Endothelial cell of umbilical vein (primary cell): ENCODE results near the gene CKS2. TPM values are rescaled to one million over a fixed set of nuclear protein-coding genes. Genes with fewer than 3 reads are reported as not detected.
"Not testable (repeated sequence)": the region's sequence is repeated elsewhere in the genome, so short reads cannot be mapped to it uniquely, and the experiment has no call there.

ENCODE experiments used
- BruUV-seq: library from RNA; stranded (reverse); fragments of 400-500 nt; replicated peaks from 2 replicates; lab custom pipeline; 2021; lab: Mats Ljungman, UMichigan
- CTCF ChIA-PET: fragments of 300-600, 350-600 bp; sonication (Branson Sonifier 250); formaldehyde crosslinking; loops from one replicate; lab custom pipeline; 2021; ENCODE audit warnings: antibody characterized with exemption, inconsistent platforms; lab: Charles Lee
- POLR2A ChIA-PET: fragments of 300-600, 350-600 bp; sonication (Branson Sonifier 250); formaldehyde crosslinking; loops from one replicate; lab custom pipeline; 2021; ENCODE audit warnings: antibody characterized with exemption, inconsistent platforms; lab: Charles Lee
- DNase-seq: peaks from one replicate; pipeline ENCODE4 v3.0.0-alpha.2; 2011; ENCODE audit warnings: low read depth, low spot score
- FAIRE-seq: peaks from 2 replicates; lab custom pipeline; 2011; peaks lifted over from hg19 to GRCh38; lab: Jason Lieb, UNC
- H2AFZ ChIP-seq: 2 replicates; pipeline ENCODE4 v1.6.0; 2012; ENCODE audit warnings: low read depth, low read length, control low read depth, inconsistent platforms
- H3K27ac ChIP-seq: 2 replicates; pipeline ENCODE4 v1.5.1; 2011; ENCODE audit warnings: low read depth, mild to moderate bottlenecking, control low read depth, low read length, moderate library complexity; ENCODE audit not compliant: insufficient read depth
- H3K27me3 ChIP-seq, 2 experiments: 2 replicates each; pipeline versions ENCODE4 v1.6.0 to v1.6.1; 2011; ENCODE audit warnings: low read length in 2 of 2, mixed read lengths in 1 of 2; ENCODE audit not compliant: control insufficient read depth in 2 of 2, insufficient read depth in 2 of 2
- H3K36me3 ChIP-seq, 2 experiments: 2 replicates in 1 of 2; 3 replicates in 1 of 2; pipeline ENCODE4 v1.5.1; 2011; ENCODE audit warnings: low read length in 2 of 2, mild to moderate bottlenecking in 1 of 2, moderate library complexity in 1 of 2; ENCODE audit not compliant: control insufficient read depth in 2 of 2, insufficient read depth in 2 of 2; ENCODE audit errors: extremely low read depth in 1 of 2
- H3K4me1 ChIP-seq: 3 replicates; pipeline ENCODE4 v1.5.1; 2011; ENCODE audit warnings: mild to moderate bottlenecking, low read length; ENCODE audit not compliant: control insufficient read depth, insufficient read depth; ENCODE audit errors: extremely low read depth
- H3K4me2 ChIP-seq: 2 replicates; pipeline ENCODE4 v1.6.1; 2011; ENCODE audit warnings: low read length, control low read depth, mixed read lengths; ENCODE audit not compliant: insufficient read depth
- H3K4me3 ChIP-seq, 3 experiments: fragments of 200-600 bp in 1 of 3; sonication (generic), shearing (Covaris generic) in 1 of 3; replicated peaks in 1 of 3; 2 replicates each; pipeline ENCODE4 v1.5.1; 2011 to 2016; ENCODE audit warnings: control low read depth in 3 of 3, low read length in 3 of 3, mild to moderate bottlenecking in 2 of 3, inconsistent platforms in 1 of 3, low read depth in 1 of 3, moderate library complexity in 1 of 3; ENCODE audit not compliant: insufficient read depth in 1 of 3
- H3K79me2 ChIP-seq: 2 replicates; pipeline ENCODE4 v1.6.0; 2012; ENCODE audit warnings: low read length, inconsistent platforms; ENCODE audit not compliant: control insufficient read depth, insufficient read depth
- H3K9ac ChIP-seq: replicated peaks from 2 replicates; pipeline ENCODE3; 2011; ENCODE audit warnings: low read length, control low read depth; ENCODE audit not compliant: insufficient read depth; ENCODE audit errors: extremely low read depth
- H3K9me1 ChIP-seq: replicated peaks from 3 replicates; pipeline ENCODE4 v1.6.0; 2011; ENCODE audit warnings: mild to moderate bottlenecking, low read length; ENCODE audit not compliant: control insufficient read depth, insufficient read depth; ENCODE audit errors: extremely low read depth
- H3K9me3 ChIP-seq: replicated peaks from 2 replicates; pipeline ENCODE4 v1.5.1; 2012; ENCODE audit warnings: low read length, inconsistent platforms; ENCODE audit not compliant: control insufficient read depth, insufficient read depth
- H4K20me1 ChIP-seq: replicated peaks from 2 replicates; pipeline ENCODE3; 2011; ENCODE audit warnings: mild to moderate bottlenecking, low read length; ENCODE audit not compliant: control insufficient read depth, insufficient read depth; ENCODE audit errors: extremely low read depth
- EZH2 ChIP-seq: IDR thresholded peaks from 2 replicates; pipeline ENCODE4 v1.6.1; 2012; ENCODE audit warnings: borderline replicate concordance, low read depth, mild to moderate bottlenecking, moderate library complexity, low read length, inconsistent platforms; ENCODE audit not compliant: severe bottlenecking
- FOS ChIP-seq: IDR thresholded peaks from 2 replicates; pipeline ENCODE4 v1.6.1; 2011; ENCODE audit warnings: mild to moderate bottlenecking, low read length, moderate library complexity, borderline replicate concordance; ENCODE audit not compliant: insufficient read depth
- GATA2 ChIP-seq: IDR thresholded peaks from 2 replicates; pipeline ENCODE4 v1.7.0; 2011; ENCODE audit warnings: low read depth, mild to moderate bottlenecking, moderate library complexity, mixed read lengths, low read length; ENCODE audit not compliant: insufficient read length, insufficient read depth
- JUN ChIP-seq: IDR thresholded peaks from 2 replicates; pipeline ENCODE4 v1.6.1; 2011; ENCODE audit warnings: borderline replicate concordance, low read depth; ENCODE audit not compliant: insufficient read length, insufficient read depth
- MYC ChIP-seq: IDR thresholded peaks from one replicate; pipeline ENCODE4 v1.6.1; 2011; ENCODE audit warnings: mild to moderate bottlenecking, low read depth, low read length
- POLR2A ChIP-seq: IDR thresholded peaks from 2 replicates; pipeline ENCODE4 v1.6.1; 2012; ENCODE audit warnings: low read depth, mild to moderate bottlenecking, control low read depth, low read length
- POLR2AphosphoS5 ChIP-seq: IDR thresholded peaks from 2 replicates; pipeline ENCODE4 v1.6.1; 2012; ENCODE audit warnings: low read depth, mild to moderate bottlenecking, control low read depth, low read length, moderate library complexity; ENCODE audit not compliant: insufficient read depth
- dilution Hi-C: fragments of 300-500 bp; cut with MboI; formaldehyde crosslinking; loops from one replicate; pipeline ENCODE4 v1.15.0; 2019; ENCODE audit warnings: low sequenced_read_pairs; ENCODE audit not compliant: extremely low pct_ligation_motif_present
- intact Hi-C: fragments of 100-400 bp; cut with micrococcal nuclease; formaldehyde crosslinking; loops from one replicate; pipeline ENCODE4 v1.10.0; 2022
- polyA plus RNA-seq, 4 experiments: library from polyadenylated mRNA; depleted of rRNA in 3 of 4; stranded (reverse) in 3 of 4; unstranded in 1 of 4; fragments of >200 nt; gene quantifications; 2 replicates each; pipeline versions ENCODE4 v1.2.1 to v1.2.3, GENCODE V29; 2011 to 2012; ENCODE audit warnings: missing spikeins in 1 of 4
- total RNA-seq: library from RNA; stranded (reverse); gene quantifications from 2 replicates; pipeline ENCODE4 v1.2.3, GENCODE V29; 2021
- TF ChIP-seq, protein P1 (sequence below), 2 donors: IDR thresholded peaks; 1 replicate in 1 of 2; 2 replicates in 1 of 2; pipeline ENCODE4 v1.5.1; 2011; ENCODE audit warnings: low read length in 2 of 2, mild to moderate bottlenecking in 2 of 2, moderate library complexity in 2 of 2, control low read depth in 1 of 2, inconsistent platforms in 1 of 2, low read depth in 1 of 2; ENCODE audit not compliant: insufficient read depth in 1 of 2; ENCODE audit errors: extremely low read depth in 1 of 2
- TF ChIP-seq, protein P2 (sequence below): IDR thresholded peaks from 2 replicates; pipeline ENCODE4 v1.6.1; 2011; ENCODE audit not compliant: insufficient read depth, insufficient read length

Gene CKS2
- total and polyA plus RNA-seq, 2 donors (not counting 3 experiments of a cell fraction or from before 2014, with no cell fraction given), result 153 to 269 TPM

DNA sequence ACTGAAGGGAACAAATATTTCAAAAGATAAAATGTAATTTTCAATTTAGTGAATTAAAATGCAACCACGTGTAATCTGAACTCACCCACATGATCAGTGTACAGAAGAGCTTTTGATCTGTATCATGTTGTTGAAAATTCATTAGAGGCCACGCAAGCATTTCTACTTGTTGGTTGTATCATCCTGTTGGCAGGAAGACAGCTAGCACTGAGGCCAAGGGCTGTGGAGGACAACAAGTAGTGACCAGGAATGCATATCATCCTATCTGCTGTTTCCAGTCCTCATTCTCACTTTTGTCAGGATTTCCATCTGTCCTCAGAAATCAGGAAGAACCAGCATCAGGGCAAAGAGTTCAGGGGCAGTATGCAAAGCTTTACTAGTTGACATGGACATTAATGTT lies 29.9 kb upstream of the CKS2 start:
- ChIA-PET CTCF (no interaction called here), POLR2A (no interaction called here)
- BruUV-seq, result no TSS peak

DNA sequence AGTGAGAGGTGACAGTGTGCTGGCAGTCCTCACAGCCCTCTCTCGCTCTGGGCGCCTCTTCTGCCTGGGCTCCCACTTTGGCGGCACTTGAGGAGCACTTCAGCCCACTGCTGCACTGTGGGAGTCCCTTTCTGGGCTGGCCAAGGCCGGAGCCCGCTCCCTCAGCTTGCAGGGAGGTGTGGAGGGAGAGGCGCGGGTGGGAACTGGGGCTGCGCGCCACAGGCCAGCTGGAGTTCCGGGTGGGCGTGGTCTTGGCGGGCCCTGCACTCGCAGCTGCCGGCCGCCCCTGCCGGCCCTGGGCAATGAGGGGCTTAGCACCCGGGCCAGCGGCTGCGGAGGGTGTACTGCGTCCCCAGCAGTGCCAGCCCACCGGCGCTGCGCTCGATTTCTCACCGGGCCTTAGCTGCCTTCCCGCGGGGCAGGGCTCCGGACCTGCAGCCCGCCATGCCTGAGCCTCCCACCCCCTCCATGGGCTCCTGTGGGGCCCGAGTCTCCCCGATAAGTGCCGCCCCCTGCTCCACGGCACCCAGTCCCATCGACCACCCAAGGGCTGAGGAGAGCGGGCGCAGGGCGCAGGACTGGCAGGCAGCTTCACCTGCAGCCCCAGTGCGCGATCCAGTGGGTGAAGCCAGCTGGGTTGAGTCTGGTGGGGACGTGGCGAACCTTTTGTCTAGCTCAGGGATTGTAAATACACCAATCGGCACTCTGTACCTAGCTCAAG lies 28.6 kb upstream of the CKS2 start:
- H3K27me3 ChIP-seq, H3K36me3 ChIP-seq, dilution Hi-C loops, H2AFZ ChIP-seq, H3K4me3 ChIP-seq, H3K9ac ChIP-seq, H3K9me3 ChIP-seq, H3K4me1 ChIP-seq, H3K9me1 ChIP-seq, H3K79me2 ChIP-seq, intact Hi-C loops, BruUV-seq, H3K4me2 ChIP-seq, H4K20me1 ChIP-seq, FAIRE-seq, H3K27ac ChIP-seq, POLR2A ChIA-PET, DNase-seq: not testable (repeated sequence)
- CTCF ChIA-PET, result interaction anchor here (0.5 to 1.2 kb wide), 2 partner anchors 9 to 1082 kb away, joined by 3 read pairs; no protein-coding TSS in a partner anchor

More for the DNA sequence above, 29.9 kb upstream of the CKS2 start:
- Histone ChIP-seq H3K9me3 (no peaks in the 10 kb centered on the region), H3K79me2 (no peaks in the 10 kb centered on the region), H3K36me3 (no peaks in the 10 kb centered on the region), H3K27me3 (no peaks in the 10 kb centered on the region), H3K4me2 (no peak overlapping the region), H3K4me1 (no peaks in the 10 kb centered on the region), H2AFZ (no peak overlapping the region), H3K9me1 (no peaks in the 10 kb centered on the region), H3K4me3 (no peak overlapping the region), H3K9ac (no peak overlapping the region), H3K27ac (no peak overlapping the region), H4K20me1 (no peaks in the 10 kb centered on the region)
- DNase-seq (no peak), FAIRE-seq (no peak)
- dilution Hi-C loops (no loop called here), intact Hi-C loops (no loop called here)
- TF ChIP-seq, protein P1, sequence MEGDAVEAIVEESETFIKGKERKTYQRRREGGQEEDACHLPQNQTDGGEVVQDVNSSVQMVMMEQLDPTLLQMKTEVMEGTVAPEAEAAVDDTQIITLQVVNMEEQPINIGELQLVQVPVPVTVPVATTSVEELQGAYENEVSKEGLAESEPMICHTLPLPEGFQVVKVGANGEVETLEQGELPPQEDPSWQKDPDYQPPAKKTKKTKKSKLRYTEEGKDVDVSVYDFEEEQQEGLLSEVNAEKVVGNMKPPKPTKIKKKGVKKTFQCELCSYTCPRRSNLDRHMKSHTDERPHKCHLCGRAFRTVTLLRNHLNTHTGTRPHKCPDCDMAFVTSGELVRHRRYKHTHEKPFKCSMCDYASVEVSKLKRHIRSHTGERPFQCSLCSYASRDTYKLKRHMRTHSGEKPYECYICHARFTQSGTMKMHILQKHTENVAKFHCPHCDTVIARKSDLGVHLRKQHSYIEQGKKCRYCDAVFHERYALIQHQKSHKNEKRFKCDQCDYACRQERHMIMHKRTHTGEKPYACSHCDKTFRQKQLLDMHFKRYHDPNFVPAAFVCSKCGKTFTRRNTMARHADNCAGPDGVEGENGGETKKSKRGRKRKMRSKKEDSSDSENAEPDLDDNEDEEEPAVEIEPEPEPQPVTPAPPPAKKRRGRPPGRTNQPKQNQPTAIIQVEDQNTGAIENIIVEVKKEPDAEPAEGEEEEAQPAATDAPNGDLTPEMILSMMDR (IDR thresholded peaks at IDR 0.05; ENCODE audit: extremely low read depth in 1 of 2, insufficient read depth in 1 of 2, low read depth in 1 of 2, low read length in 2 of 2), result no peak
- no peak for TF ChIP-seq MYC
- no peak for TF ChIP-seq EZH2
- TF ChIP-seq POLR2AphosphoS5, result no peak
- TF ChIP-seq, protein P2, sequence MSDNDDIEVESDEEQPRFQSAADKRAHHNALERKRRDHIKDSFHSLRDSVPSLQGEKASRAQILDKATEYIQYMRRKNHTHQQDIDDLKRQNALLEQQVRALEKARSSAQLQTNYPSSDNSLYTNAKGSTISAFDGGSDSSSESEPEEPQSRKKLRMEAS, result no peak
- TF ChIP-seq GATA2, result no peak
- TF ChIP-seq JUN, result no peak
- no peak for TF ChIP-seq FOS
- TF ChIP-seq POLR2A, result no peak
